Neural cell (in vitro differentiated cells): ENCODE data around the gene KRTAP1-3. TPM values are rescaled to one million over a fixed set of nuclear protein-coding genes. Genes with fewer than 3 reads are reported as not detected.
"Not testable (repeated sequence)": the region's sequence is repeated elsewhere in the genome, so short reads cannot be mapped to it uniquely, and the experiment has no call there.

ENCODE experiments used
- H2AFZ ChIP-seq: fragments of 200-600, 300-800 bp; sonication (generic), shearing (Covaris generic); 2 replicates; pipeline ENCODE4 v1.6.0; 2014; ENCODE audit warnings: low read depth, mild to moderate bottlenecking, antibody characterized with exemption, low read length, moderate library complexity
- H3F3A ChIP-seq: fragments of 200-600 bp; shearing (Covaris generic); 2 replicates; pipeline ENCODE4 v1.6.1; 2016; ENCODE audit warnings: mild to moderate bottlenecking, moderate library complexity, mixed read lengths, antibody characterized with exemption, low read length; ENCODE audit not compliant: insufficient read depth, poor library complexity, severe bottlenecking
- H3K27ac ChIP-seq: fragments of 200-600, 300-800 bp; sonication (generic), shearing (Covaris generic); 2 replicates; pipeline ENCODE4 v1.5.1; 2014; ENCODE audit warnings: mild to moderate bottlenecking, low read length, moderate library complexity
- H3K27me3 ChIP-seq: fragments of 300-800, 200-600 bp; sonication (generic), shearing (Covaris generic); 2 replicates; pipeline ENCODE4 v1.6.0; 2014; ENCODE audit warnings: mild to moderate bottlenecking, low read depth, low read length, moderate library complexity; ENCODE audit not compliant: insufficient read depth
- H3K36me3 ChIP-seq: fragments of 300-800, 200-600 bp; sonication (generic), shearing (Covaris generic); 2 replicates; pipeline ENCODE4 v1.5.1; 2014; ENCODE audit warnings: mild to moderate bottlenecking, antibody characterized with exemption, low read length, moderate library complexity; ENCODE audit not compliant: insufficient read depth
- H3K4me2 ChIP-seq: fragments of 300-800, 200-600 bp; sonication (generic), shearing (Covaris generic); 2 replicates; pipeline ENCODE4 v1.6.0; 2014; ENCODE audit warnings: mild to moderate bottlenecking, low read length
- H3K4me3 ChIP-seq: fragments of 300-800, 200-600 bp; sonication (generic), shearing (Covaris generic); 2 replicates; pipeline ENCODE4 v1.5.1; 2014; ENCODE audit warnings: mild to moderate bottlenecking, low read length, moderate library complexity
- H3K79me2 ChIP-seq: fragments of 200-600 bp; shearing (Covaris generic); replicated peaks from 2 replicates; pipeline ENCODE4 v1.6.0; 2014; ENCODE audit warnings: mild to moderate bottlenecking, low read length, moderate library complexity; ENCODE audit not compliant: insufficient read depth
- H3K9ac ChIP-seq: fragments of 300-800, 200-600 bp; sonication (generic), shearing (Covaris generic); 2 replicates; pipeline ENCODE4 v1.6.1; 2016; ENCODE audit warnings: mild to moderate bottlenecking, low read length, mixed read lengths
- H3K9me2 ChIP-seq: fragments of 200-600 bp; shearing (Covaris generic); 2 replicates; pipeline ENCODE4 v1.6.1; 2016; ENCODE audit warnings: mild to moderate bottlenecking, low read length, mixed read lengths; ENCODE audit not compliant: insufficient read depth
- H3K9me3 ChIP-seq: fragments of 200-600, 300-800 bp; sonication (generic), shearing (Covaris generic); 2 replicates; pipeline ENCODE4 v1.6.1; 2016; ENCODE audit warnings: mild to moderate bottlenecking, mixed run types, low read length, moderate library complexity, mixed read lengths
- H4K20me1 ChIP-seq: fragments of 200-600 bp; shearing (Covaris generic); 2 replicates; pipeline ENCODE4 v1.6.1; 2016; ENCODE audit warnings: mild to moderate bottlenecking, mixed run types; ENCODE audit not compliant: insufficient read depth
- EP300 ChIP-seq: fragments of 450-650 bp; conservative IDR thresholded peaks from 2 replicates; pipeline ENCODE4 v1.6.1; 2014; ENCODE audit warnings: antibody characterized with exemption, mild to moderate bottlenecking, moderate library complexity; ENCODE audit not compliant: poor library complexity, severe bottlenecking
- EZH2 ChIP-seq: fragments of 200-600, 300-800 bp; shearing (Covaris generic), sonication (generic); IDR thresholded peaks from 2 replicates; pipeline ENCODE4 v1.6.1; 2014; ENCODE audit warnings: antibody characterized with exemption, low read length, borderline replicate concordance, mild to moderate bottlenecking; ENCODE audit not compliant: insufficient read depth, poor library complexity, severe bottlenecking
- MXI1 ChIP-seq: fragments of 450-650 bp; conservative IDR thresholded peaks from 2 replicates; pipeline ENCODE4 v1.6.1; 2014; ENCODE audit warnings: antibody characterized with exemption, mild to moderate bottlenecking; ENCODE audit not compliant: poor library complexity, severe bottlenecking
- POLR2AphosphoS5 ChIP-seq: IDR thresholded peaks from 2 replicates; pipeline ENCODE4 v1.6.1; 2012
- RAD21 ChIP-seq: fragments of 450-650 bp; conservative IDR thresholded peaks from 2 replicates; pipeline ENCODE4 v1.6.1; 2014; ENCODE audit warnings: antibody characterized with exemption, mild to moderate bottlenecking, moderate library complexity
- SMC3 ChIP-seq: fragments of 450-650 bp; conservative IDR thresholded peaks from 2 replicates; pipeline ENCODE4 v1.6.1; 2014; ENCODE audit warnings: antibody characterized with exemption, mild to moderate bottlenecking, moderate library complexity; ENCODE audit not compliant: poor library complexity
- TAF1 ChIP-seq: IDR thresholded peaks from 2 replicates; pipeline ENCODE4 v1.6.1; 2012; ENCODE audit warnings: low read depth
- polyA plus RNA-seq: library from polyadenylated mRNA; depleted of rRNA; stranded (reverse); fragments of >200 nt; gene quantifications from 2 replicates; pipeline ENCODE4 v1.2.3, GENCODE V29; 2014
- TF ChIP-seq, protein P1 (sequence below): fragments of 450-650 bp; IDR thresholded peaks from 2 replicates; pipeline ENCODE4 v1.5.1; 2014; ENCODE audit warnings: antibody characterized with exemption, mild to moderate bottlenecking, moderate library complexity; ENCODE audit not compliant: poor library complexity, severe bottlenecking
- TF ChIP-seq, protein P2 (sequence below): IDR thresholded peaks from 2 replicates; pipeline ENCODE4 v1.6.1; 2012; ENCODE audit warnings: borderline replicate concordance

Gene KRTAP1-3
- polyA plus RNA-seq, 1 donor from 2014 or later: not detected

- no peaks in the 10 kb centered on the region for H3K36me3 ChIP-seq
- H3F3A ChIP-seq: no peaks in the 10 kb centered on the region
- no peaks in the 10 kb centered on the region for H3K9me2 ChIP-seq
- H3K4me3 ChIP-seq: no peak overlapping the region
- H3K9me3 ChIP-seq: no peaks in the 10 kb centered on the region
- H3K79me2 ChIP-seq: no peaks in the 10 kb centered on the region
- TF ChIP-seq POLR2AphosphoS5 (no peak), RAD21 (no peak), MXI1 (no peak), EZH2 (no peak), EP300 (no peak), TAF1 (no peak)
- TF ChIP-seq, protein P1, sequence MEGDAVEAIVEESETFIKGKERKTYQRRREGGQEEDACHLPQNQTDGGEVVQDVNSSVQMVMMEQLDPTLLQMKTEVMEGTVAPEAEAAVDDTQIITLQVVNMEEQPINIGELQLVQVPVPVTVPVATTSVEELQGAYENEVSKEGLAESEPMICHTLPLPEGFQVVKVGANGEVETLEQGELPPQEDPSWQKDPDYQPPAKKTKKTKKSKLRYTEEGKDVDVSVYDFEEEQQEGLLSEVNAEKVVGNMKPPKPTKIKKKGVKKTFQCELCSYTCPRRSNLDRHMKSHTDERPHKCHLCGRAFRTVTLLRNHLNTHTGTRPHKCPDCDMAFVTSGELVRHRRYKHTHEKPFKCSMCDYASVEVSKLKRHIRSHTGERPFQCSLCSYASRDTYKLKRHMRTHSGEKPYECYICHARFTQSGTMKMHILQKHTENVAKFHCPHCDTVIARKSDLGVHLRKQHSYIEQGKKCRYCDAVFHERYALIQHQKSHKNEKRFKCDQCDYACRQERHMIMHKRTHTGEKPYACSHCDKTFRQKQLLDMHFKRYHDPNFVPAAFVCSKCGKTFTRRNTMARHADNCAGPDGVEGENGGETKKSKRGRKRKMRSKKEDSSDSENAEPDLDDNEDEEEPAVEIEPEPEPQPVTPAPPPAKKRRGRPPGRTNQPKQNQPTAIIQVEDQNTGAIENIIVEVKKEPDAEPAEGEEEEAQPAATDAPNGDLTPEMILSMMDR: no peak
- TF ChIP-seq, protein P2, sequence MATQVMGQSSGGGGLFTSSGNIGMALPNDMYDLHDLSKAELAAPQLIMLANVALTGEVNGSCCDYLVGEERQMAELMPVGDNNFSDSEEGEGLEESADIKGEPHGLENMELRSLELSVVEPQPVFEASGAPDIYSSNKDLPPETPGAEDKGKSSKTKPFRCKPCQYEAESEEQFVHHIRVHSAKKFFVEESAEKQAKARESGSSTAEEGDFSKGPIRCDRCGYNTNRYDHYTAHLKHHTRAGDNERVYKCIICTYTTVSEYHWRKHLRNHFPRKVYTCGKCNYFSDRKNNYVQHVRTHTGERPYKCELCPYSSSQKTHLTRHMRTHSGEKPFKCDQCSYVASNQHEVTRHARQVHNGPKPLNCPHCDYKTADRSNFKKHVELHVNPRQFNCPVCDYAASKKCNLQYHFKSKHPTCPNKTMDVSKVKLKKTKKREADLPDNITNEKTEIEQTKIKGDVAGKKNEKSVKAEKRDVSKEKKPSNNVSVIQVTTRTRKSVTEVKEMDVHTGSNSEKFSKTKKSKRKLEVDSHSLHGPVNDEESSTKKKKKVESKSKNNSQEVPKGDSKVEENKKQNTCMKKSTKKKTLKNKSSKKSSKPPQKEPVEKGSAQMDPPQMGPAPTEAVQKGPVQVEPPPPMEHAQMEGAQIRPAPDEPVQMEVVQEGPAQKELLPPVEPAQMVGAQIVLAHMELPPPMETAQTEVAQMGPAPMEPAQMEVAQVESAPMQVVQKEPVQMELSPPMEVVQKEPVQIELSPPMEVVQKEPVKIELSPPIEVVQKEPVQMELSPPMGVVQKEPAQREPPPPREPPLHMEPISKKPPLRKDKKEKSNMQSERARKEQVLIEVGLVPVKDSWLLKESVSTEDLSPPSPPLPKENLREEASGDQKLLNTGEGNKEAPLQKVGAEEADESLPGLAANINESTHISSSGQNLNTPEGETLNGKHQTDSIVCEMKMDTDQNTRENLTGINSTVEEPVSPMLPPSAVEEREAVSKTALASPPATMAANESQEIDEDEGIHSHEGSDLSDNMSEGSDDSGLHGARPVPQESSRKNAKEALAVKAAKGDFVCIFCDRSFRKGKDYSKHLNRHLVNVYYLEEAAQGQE: no peak
- no peak overlapping the region for H3K27ac ChIP-seq
- no peaks in the 10 kb centered on the region for H3K27me3 ChIP-seq
- H4K20me1 ChIP-seq: no peaks in the 10 kb centered on the region
- H3K4me2 ChIP-seq: no peak overlapping the region
- H2AFZ ChIP-seq: no peak overlapping the region
- no peak overlapping the region for H3K9ac ChIP-seq
Measured at GRCh38 chr17:41049110-41049509, 14.4 kb upstream of the KRTAP1-3 start.

- no peaks in the 10 kb centered on the region for H3K79me2 ChIP-seq
- no peaks in the 10 kb centered on the region for H3F3A ChIP-seq
- H3K27ac ChIP-seq: no peak overlapping the region
- no peak overlapping the region for H3K9ac ChIP-seq
- TF ChIP-seq RAD21: no peak
- TF ChIP-seq EZH2: no peak
- TF ChIP-seq SMC3: no peak
- no peak for TF ChIP-seq POLR2AphosphoS5
- TF ChIP-seq, protein P2: no peak
- no peak overlapping the region for H3K4me3 ChIP-seq
- H3K4me2 ChIP-seq: no peak overlapping the region
- H3K27me3 ChIP-seq: no peaks in the 10 kb centered on the region
- no peaks in the 10 kb centered on the region for H3K9me3 ChIP-seq
- H3K9me2 ChIP-seq: no peaks in the 10 kb centered on the region
- H4K20me1 ChIP-seq: no peaks in the 10 kb centered on the region
- H2AFZ ChIP-seq: no peak overlapping the region
- H3K36me3 ChIP-seq: no peaks in the 10 kb centered on the region
Measured at GRCh38 chr17:41048441-41048840, 13.8 kb upstream of the KRTAP1-3 start.

DNA sequence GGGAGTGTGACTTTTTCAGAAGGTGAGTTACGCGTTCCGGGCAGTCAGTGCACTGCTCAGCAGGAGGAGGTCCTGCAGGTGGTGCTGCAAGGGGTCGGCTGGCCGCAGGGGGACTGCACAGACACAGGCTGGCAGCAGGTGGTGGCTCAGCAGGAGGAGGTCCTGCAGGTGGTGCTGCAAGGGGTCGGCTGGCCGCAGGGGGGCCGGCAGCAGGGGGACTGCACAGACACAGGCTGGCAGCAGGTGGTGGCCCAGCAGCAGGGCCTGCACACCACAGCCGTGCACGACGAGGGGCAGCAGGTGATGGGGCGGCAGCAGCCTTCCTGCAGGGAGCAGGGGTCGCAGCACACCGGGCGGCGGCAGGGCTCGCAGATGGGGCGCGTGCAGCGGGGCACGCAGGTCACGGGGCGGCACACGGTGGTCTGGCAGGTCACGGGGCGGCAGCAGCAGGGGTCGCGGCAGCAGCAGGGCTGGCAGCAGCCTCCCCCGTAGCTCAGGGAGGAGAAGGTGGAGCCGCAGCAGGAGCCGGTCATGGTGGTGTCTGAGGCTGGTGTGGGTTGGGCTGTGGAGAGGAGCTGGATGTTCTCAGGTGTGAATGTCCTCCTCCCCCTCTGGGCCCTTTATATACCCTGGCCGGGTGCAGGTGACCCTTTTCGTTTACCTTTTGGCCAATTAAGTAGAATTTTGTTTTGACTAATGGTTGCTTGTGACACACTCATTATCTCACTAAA is 12.2 kb upstream of the KRTAP1-3 start, which contains the start of gene KRTAP2-1:
TSS of gene KRTAP2-1 (minus strand) at position 582 of the 731 bp plus-strand sequence. CDS start at position 533, 49 bp downstream.
- H3F3A ChIP-seq, H3K4me2 ChIP-seq, H3K27ac ChIP-seq, H3K9me2 ChIP-seq, H2AFZ ChIP-seq, H3K4me3 ChIP-seq, H3K36me3 ChIP-seq, H3K9me3 ChIP-seq, H3K27me3 ChIP-seq, H4K20me1 ChIP-seq, H3K9ac ChIP-seq, H3K79me2 ChIP-seq: not testable (repeated sequence)
